ENCODE results near the gene LCE2D.
"Not testable (repeated sequence)": the region's sequence is repeated elsewhere in the genome, so short reads cannot be mapped to it uniquely, and the experiment has no call there.

The LCE2D gene

DNA sequence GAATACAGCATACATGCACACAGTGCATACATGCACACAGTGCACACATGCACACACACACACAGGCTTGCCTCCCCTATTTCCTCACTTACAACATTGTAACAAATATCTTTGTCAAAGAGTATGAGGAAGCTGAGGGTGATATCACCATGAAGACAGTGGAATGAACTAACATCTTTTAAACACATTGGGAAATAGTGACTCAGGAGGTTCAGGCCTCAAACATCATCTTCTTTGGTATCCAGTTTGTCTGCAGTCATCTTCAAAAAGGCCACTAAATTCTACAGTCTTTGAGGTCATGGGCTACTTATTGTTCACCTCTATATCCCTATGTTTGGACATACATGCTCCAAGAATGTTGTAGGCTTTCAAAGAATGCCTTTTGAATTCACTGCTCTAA, 20.7 kb downstream of the LCE2D start:
- DNase-seq (ENCODE audit: low spot score) = no peak
- in situ Hi-C loops (cut with MboI; ENCODE audit: low sequenced_read_pairs, unreplicated experiment) = no loop called here
- TF ChIP-seq CTCF (IDR thresholded peaks at IDR 0.05; ENCODE audit: borderline replicate concordance, control extremely low read depth, extremely low read depth, insufficient read depth, missing control alignments) = no peak

- in situ Hi-C loops (cut with MboI; ENCODE audit: low sequenced_read_pairs, unreplicated experiment); DNase-seq (ENCODE audit: low spot score): not testable (repeated sequence)
Observed at GRCh38 chr1:152685823-152686222, 22.6 kb downstream of the LCE2D start, which contains the start of gene LCE2B. TSS of gene LCE2B (plus strand) at chr1:152686123. CDS start at chr1:152686844, 721 bp downstream.

DNA sequence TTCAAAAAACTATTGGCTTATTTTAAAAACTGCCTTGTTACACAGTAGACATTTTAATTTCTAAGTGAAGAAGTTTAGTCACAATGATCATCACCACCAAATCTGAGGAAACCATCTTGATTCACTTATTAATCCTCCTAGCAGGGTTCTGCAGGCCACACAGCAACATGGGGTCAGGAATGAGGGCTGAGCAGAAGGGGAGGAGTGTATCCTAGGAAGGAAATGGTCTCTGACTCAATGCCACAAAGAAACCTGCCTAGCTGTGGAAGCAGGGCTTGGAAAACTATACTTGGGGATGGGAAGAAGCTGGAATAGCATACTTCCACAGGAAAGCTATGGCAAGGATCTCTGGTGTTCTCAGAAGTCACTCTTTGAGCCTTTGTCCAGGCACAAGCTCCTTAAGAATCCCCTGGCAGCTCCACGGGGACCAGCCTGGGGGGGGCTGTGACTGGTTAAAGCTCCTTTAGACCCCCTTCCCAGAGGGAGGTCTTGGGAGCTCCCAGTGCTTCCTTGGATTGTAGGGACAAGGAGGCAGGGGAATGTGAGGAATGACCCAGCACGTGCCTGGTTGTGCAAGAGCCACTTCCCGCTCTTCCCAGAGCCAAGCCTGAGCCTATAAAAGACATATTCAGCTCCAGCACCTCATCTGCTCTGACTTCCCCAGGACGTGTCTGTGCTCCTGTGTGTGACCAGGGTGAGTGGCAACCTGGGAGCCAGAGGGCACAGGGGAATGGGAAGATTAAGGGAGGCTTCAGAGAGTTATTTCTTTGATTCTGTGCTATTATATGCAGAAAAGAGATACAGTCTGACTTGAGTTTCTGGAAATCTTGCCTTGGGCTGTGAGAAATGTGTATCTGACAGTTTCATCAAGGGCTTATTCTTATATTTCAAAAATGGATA, 34.8 kb downstream of the LCE2D start, which contains the start of gene LCE2A:
TSS of gene LCE2A (plus strand) at position 645 of the 900 bp plus-strand sequence. CDS start 557 bp downstream, outside the sequence.
- in situ Hi-C loops (cut with MboI; ENCODE audit: low sequenced_read_pairs, unreplicated experiment) = no loop called here
- DNase-seq (ENCODE audit: low spot score) = no peak
- no peak for TF ChIP-seq CTCF (IDR thresholded peaks at IDR 0.05; ENCODE audit: borderline replicate concordance, control extremely low read depth, extremely low read depth, insufficient read depth, missing control alignments)

DNA sequence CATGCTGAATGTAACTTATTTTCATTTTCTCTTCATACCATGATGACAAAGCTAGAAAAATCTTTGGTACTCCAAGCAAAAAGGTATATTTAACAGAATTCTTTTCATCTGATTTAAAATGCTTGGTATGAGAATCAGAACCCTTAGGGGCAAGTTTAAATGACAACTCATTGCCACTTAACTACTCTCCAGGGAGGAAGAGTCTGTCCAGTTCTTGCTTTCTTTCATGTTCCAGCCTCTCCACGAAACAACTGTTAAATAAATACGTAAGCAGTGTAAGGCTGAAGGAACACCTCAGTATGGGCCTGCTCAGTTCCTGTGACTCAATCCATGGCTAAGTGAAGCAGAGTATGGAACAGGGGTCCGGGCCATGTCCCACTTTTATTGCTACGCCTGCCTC, 36.6 kb downstream of the LCE2D start:
- DNase-seq (ENCODE audit: low spot score) = no peak
- in situ Hi-C loops (cut with MboI; ENCODE audit: low sequenced_read_pairs, unreplicated experiment) = no loop called here
- no peak for TF ChIP-seq CTCF (IDR thresholded peaks at IDR 0.05; ENCODE audit: borderline replicate concordance, control extremely low read depth, extremely low read depth, insufficient read depth, missing control alignments)

- no peak for TF ChIP-seq CTCF (IDR thresholded peaks at IDR 0.05; ENCODE audit: borderline replicate concordance, control extremely low read depth, extremely low read depth, insufficient read depth, missing control alignments)
- in situ Hi-C loops (cut with MboI; ENCODE audit: low sequenced_read_pairs, unreplicated experiment) = no loop called here
- no peak for DNase-seq (ENCODE audit: low spot score)
Observed at GRCh38 chr1:152707860-152708259, 44.7 kb downstream of the LCE2D start, which contains the start of gene LCE4A. TSS of gene LCE4A (plus strand) at chr1:152708160. CDS start at chr1:152709076, 916 bp downstream.

Measured in GM13976 (cell line).